SHP77 (cell line): ENCODE data around the gene DIRAS3.
"Not testable (repeated sequence)": the region's sequence is repeated elsewhere in the genome, so short reads cannot be mapped to it uniquely, and the experiment has no call there.

Experiments used
- DNase-seq, 2 experiments: peaks; one replicate each; lab custom pipeline; 2025; lab: John Stamatoyannopoulos, UW

The DIRAS3 gene, protein sequence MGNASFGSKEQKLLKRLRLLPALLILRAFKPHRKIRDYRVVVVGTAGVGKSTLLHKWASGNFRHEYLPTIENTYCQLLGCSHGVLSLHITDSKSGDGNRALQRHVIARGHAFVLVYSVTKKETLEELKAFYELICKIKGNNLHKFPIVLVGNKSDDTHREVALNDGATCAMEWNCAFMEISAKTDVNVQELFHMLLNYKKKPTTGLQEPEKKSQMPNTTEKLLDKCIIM

DNA sequence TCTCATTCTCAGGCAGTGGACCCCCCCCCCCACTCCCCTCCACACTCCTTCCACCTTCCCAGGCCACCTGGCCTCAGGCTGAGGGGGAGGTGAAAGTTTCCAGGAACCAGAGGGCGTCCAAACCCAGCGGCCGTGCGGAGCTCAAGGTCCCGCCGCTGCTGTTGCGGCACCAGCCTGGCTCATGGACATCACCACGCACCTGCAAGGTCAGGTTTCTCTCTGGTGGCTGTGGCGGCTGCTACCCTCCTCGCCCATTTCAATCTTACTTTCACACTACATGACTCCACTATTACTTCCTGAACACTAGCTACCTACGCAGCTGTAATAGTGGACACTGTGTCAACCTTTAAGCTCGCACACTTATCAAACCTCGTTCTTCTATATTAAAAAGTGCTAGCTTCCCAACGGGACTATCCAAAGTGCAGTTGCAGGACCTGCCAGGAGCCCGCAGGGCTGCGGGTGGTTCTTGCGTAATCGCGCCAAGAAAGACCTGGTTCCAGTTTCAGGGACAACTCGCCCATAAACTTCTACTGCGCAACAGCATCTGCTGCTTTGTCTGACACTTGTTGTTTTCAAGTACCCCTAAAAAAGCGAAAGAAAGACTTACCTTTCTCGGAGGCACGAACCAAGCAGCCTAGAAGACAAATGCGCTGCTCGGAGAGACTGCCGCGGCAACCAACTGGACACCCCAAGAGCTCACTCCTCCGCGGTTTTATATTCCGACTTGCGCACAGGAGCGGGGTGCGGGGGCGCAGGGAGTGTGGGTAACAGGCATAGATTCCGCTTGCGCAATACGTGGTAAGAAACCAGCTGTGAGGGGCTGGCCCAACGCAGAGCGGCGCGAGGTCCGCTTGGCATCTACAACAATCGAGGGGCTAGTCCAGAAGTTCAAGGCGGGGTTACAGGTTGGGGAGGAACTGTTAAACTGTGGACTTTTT is at the start of gene DIRAS3:
Gene DIRAS3 (minus strand): TSS at position 687 of the 938 bp plus-strand sequence. CDS start 3,330 bp downstream, outside the sequence.
- no peak for DNase-seq

DNA sequence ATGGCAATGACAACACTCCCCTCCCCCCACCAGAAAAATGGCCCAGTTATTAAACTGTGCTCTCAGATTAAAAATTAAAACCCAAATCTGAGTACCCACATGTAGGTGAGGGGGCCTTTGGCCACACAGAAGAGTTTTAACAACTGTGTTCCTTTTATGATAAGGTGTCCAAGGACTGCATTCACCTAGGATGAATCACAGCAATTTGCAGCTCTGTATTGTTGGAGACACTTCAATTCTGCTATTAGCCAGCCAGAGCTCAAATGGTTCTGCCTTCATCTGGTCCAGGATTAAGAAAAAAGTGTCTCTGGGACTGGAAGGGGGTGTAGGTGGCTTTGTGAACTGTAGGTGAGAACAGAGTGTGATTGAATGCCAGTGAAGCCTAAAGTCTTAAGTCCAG is 43.3 kb upstream of the DIRAS3 start:
- no peak for DNase-seq

DNA sequence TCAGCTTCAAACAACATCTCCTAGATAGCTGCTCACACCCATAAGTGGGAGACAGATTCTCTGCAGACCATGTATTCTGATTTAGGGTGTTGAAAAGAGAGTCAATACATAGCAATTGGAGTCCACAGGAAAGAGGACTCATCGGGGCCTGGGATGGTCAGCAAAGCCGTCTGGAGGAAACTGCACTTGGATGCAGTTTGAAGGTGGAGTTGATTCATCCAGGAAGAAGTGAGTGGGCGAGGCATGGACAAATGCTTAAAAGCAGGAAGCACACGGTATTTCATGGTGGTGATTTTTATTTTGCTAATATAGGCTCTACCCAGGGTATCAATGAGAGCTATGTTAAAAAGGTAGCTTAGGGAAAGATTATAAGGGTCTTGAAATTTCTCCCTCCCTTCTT is 36.8 kb upstream of the DIRAS3 start:
- no peak for DNase-seq

DNA sequence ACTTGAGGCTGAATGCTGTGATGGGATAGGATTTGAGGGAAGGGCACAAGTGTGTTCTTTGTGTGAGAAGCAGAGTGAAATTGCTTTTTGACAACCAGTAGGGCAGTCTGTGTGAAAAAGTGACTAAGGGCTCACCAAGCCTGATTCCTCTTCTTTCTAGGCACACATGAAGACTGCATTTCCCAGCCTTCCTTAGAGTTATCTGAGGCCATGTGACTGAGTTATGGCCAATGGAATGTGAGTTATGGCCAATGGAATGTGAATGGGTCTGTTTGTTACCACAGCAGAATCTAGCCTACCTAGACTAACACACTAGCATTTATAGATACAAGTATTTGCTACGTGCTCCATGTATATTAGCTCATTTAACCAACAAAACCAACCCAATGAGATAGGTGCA is 35.3 kb upstream of the DIRAS3 start:
- DNase-seq = no peak

DNA sequence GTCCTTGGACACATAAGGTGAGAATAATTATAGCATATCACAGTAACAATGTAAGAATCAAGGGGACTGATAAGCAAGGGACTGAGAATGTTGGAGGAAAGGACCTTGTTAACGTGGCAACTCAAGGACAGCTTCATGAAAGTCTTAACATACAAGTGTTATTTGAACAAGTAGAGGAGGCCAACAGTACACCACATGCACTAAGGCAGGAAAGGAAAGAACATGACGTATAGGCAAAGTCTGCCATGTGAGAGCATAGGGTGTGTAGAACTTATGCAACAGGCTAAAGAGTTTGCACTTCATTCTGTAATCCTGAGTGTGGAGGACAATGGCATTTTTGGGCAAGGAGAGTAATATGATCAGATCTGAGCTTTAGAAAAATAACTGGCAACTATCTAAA is 33.3 kb upstream of the DIRAS3 start:
- DNase-seq = no peak

DNA sequence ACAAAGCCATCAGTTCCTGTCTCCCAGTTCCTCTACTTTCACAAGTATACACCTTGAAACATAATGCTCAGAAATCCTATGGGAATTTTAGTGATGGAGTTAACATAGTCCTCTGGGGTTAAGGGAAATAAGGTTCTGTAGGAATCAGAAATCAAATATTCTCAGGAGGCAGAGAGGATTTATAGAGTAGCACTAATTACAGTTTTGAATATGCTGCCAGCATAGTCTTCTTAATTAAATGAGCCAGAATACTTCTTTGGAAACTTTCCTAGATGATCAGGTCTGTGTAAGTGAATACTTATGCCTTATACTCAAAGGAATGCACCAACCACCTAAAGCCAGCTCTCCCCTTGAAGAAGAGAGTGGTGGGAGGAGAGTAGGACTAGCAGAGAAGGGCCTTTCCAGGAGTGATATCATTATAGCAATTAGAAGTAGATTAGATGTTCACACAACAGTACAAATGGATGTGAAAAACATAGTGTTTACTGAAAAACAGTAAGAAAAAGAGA is 31.4 kb upstream of the DIRAS3 start:
- DNase-seq = no peak

DNA sequence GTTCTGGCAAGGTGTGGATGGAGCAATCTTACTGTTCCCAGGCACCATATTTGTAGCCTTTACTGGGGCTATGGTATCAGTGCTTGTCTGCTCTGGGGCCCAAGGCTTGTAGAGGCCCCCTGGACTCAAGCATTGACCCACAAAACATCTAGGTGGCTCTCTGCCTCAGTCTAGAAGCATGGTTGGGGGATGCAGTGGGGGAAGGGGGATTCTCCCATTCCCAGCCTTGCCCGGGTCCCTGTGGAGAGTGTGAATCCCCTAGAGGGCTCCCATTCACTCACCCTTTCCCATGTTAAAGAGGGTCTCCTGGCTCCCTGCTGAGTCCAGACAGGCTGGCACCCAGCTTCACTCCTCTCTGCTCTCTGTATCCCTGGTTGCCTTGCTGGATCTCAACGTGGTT is 28.2 kb upstream of the DIRAS3 start:
- DNase-seq = no peak

DNA sequence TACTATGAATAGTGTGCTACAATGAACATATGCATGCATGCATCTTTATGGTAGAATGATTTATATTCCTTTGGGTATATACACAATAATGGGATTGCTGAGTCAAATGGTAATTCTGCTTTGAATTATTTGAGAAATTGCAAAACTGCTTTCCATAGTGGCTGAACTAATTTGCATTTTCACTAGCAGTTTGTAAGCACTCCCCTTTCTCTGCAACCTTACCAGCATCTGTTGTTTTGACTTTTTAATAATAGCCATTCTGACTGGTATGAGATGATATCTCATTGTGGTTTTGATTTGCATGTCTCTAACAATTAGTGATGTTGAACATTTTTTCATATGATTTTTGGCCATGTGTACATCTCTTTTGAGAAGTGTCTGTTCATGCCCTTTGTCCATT is 24.0 kb upstream of the DIRAS3 start:
- DNase-seq = no peak

DNA sequence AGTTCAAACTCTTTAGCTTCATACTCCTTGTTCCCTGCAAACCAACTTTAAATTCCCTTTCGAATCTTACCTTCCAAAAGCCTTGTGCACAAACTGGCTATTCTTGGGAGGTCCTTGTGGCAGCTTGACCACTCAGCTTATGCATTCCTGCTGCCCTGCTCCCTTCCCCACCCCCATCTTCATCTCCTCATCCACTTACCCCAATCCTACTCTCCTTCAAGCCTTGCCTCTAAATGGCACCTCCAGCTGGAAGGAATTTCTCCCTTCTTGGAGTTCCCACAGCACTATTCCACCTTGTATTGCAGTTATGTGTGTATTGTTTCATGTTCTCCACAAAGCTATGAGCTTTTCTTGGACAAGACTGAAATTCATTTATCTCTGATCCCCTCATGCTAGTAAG is 15.3 kb upstream of the DIRAS3 start:
- no peak for DNase-seq

DNA sequence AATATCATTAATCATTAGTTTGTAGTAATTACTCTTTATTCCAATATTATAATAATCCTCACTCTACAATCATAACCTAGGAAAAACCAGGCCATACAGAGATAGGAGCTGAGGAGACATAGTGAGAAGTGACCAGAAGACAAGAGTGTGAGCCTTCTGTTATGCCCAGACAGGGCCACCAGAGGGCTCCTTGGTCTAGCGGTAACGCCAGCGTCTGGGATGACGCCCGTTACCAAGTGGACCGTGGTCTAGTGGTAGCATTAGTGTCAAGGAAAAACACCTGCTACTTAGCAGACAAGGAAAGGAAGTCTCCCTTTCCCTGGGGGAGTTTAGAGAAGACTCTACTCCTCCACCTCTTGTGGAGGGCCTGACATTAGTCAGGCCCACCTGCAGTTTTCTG is 7.6 kb upstream of the DIRAS3 start:
- not testable (repeated sequence) for DNase-seq

DNA sequence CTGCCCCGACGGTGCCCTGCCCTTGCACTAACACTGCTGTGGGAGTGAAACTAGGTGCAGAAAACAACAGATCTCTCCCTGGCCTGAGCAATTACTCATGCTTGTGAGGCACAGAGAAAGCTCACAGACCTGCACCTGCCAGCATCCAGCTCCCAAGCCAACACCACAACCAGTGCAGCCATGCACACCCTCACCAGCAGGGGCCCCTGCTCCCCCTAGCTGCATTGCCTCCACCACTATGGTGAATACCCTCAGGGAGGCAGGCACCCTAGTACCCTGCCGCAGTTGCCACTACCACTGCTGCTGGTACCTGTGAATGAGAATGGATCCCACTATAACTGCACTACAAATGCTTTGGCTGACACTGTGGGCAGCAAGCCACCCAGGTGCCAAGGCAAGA is 7.1 kb upstream of the DIRAS3 start:
- no peak for DNase-seq

DNA sequence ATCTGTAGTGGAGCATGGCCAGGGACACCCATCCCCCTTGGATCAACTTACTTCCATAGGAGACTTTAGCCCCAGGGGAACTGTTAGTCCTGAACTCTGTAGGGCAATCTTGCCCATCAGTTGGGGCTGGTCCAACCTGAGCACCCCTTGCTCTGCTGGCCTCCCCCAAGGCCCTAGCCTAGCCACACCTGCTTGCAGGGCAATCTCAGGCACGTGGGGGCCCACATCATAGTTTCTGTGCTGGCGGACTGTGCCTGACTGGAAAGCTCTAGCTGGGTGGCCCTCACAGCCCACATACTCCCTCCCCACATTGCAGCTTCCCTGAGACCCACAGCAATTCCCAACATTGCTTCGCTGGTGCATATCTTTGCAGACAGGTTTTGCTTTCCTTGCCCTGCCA is 6.6 kb upstream of the DIRAS3 start:
- DNase-seq = no peak

DNA sequence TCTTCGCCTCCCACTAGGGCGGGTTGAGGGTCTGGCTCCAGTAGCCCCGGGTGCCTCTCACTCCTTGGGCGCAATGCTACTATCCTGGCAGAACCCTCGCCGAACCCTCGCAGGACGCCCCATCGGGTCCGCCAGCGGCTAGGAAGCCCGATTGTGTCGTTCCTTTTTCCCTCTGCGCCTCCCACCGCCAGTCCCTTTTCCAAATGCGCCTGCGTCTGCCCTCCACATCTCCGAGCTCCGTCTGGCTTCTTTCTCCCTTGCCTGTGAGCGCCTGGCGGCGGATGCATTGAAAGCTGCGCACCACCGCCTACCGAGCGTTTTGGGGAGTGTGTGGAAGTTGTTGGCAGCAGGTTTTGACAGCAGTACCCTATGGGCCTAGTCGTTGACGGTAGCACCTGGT is 1.0 kb upstream of the DIRAS3 start:
- no peak for DNase-seq

DNA sequence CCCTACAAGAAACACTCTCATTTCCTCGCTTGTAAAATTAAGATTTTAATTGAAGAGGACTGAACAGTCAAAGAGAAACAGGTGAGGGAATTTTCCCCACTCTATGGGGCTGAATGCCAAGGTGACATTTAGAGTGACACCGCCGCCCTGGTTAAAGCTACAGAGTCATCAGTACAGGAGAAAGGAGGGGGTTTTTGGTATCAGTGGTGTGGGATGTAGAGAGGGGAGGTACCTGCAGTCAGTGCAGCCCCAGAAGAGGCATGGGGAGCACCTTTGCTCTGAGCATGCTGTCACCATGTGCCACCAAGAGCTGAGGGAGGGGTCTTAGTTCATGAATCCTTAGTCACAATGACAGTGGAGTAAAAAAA is 2.8 kb downstream of the DIRAS3 start:
- no peak for DNase-seq

DNA sequence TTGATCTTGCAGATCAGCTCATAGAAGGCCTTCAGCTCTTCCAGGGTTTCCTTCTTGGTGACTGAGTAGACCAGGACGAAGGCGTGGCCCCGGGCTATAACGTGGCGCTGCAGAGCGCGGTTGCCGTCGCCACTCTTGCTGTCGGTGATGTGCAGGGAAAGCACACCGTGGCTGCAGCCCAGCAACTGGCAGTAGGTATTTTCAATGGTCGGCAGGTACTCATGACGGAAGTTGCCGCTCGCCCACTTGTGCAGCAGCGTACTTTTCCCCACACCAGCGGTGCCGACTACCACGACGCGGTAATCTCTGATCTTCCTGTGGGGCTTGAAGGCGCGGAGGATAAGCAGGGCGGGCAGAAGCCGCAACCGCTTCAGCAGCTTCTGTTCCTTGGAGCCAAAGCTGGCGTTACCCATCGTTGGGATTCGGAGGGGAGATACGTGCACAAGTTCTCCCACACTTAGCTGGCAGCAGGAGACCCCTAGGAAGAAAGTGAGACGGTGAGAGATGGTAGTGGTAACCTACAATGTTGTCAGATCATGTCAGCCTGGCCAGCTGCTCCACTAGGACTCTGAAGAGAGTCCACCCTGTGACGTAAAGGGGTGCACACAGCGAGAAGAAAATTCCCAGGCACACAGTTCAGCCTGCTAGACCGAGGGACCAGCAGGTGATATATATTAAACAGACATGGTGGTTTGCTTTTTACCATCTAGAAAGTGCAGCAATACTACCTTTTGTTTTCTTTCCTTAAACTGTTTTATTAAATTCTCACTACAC is 3.4 kb downstream of the DIRAS3 start:
- no peak for DNase-seq

DNA sequence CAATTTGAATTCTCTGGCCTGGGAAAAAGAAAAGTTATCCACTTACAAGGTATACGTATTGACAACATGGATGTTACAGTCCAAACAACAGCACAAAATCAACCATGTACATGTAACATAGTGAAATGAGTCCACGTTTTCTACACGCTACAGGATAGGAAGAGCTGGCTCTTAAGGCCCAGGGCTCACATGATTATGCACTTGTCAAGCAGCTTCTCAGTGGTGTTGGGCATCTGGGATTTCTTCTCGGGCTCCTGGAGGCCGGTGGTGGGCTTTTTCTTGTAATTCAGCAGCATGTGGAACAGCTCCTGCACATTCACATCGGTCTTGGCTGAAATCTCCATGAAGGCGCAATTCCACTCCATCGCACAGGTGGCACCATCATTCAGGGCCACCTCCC is 4.0 kb downstream of the DIRAS3 start:
- no peak for DNase-seq

DNA sequence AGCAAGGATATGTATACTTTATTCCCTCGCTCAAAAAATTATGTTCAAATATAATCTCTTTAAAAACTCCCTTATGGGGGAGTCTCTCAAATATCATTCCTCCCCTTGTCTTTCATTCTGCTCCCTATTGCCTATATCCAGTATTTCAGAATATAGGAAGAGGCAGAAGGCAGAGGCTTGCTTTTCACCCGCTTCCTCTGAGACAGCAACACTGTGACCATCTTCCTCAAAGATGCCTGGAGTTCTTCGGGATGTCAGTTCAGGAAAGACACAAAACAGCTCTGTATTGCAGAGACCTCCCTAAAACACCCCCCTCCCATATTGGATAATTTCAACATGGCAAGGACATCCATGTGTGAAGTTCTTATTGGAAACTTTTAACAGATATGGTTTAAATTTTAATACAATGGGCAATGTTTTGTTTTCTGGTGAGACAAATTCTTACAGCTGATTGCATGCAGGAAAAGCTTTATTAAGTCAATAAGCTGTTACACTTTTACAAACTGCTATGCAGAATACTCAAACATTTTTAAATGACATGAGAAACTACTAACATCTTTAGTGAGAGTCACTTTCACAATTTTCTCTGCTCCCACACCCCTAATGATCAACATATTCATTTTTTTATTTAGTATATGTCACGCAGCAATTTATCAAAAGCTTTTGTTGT is 4.8 kb downstream of the DIRAS3 start:
- no peak for DNase-seq

DNA sequence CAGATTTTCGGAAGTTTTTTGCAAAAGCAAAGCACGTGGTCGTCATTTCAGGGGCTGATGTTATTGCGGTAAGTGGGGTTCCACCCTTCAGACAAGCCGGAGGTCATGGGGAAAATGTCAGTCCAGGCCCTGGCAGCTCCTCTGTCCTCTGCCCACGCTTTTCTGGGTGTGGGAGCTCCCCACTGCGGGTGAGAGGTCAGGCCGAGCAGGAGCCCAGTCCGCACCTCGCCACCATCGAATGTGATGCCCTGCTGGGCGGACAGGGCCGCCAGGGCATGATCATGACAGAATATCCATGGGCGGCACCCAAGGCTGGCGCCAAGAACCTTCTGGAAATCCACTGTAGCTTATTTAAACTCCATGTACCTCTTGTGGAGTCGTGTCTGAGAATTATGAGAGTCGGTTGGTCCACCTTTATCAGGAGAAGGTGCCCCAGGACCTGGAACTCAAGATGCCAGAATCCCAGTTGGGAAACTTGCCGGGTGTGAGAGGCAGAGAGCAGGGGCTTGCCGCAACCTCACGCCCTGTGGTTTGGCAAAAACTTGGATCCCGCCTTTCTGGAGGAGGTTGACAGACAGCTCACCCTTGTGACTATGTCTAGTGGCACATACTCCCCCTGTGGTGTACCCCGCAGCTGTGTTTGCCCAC is 6.9 kb downstream of the DIRAS3 start:
- DNase-seq = no peak

DNA sequence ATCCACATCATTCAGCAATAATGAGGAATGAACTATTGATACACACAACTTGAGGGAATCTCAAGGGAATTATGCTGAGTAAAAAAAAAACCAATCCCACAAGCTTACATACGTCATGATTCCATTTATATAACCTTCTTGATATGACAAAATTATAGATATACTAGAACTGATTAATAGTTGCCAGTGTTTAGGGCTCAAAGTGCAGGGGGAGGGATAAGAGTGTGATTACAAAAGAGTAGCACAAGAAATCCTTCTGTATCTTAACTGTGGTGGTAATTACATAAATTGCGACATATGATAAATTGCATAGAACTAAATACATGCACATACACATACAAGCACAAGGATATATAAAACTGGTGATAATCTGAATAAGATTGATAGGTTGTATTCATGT is 13.5 kb downstream of the DIRAS3 start:
- no peak for DNase-seq

DNA sequence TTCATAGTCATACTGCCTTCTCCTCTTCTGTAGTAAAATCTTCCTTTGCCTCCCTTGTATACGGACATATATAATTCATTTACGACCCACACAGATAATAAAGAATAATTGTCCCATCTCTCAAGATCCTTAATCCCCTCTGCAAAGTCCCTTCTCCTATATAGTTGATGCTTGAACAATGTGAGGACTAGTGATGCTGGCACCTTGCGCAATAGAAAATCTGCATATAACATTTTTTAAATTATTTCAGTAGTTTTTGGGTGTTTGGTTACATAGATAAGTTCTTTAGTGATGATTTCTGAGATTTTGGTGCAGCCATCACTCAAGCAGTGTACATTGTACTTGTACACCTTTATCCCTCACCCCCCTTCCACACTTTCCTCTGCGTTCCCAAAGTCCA is 21.0 kb downstream of the DIRAS3 start:
- no peak for DNase-seq

DNA sequence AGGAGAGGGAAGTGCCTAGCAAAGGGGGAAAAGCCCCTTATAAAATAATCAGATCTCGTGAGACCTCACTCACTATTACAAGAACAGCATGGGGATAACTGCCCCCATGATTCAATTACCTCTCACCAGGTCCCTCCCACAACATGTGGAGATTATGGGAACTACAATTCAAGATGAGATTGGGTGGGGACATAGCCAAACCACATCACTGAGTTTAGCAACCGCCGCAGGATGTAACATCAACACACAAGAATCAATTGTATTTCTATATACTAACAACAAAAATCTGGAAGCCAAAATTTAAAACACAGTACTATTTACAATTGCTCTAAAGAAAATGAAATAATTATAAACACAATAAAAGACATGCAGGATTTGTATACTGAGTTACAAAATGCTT is 21.9 kb downstream of the DIRAS3 start:
- no peak for DNase-seq
